Fibroblast of lung (primary cell): ENCODE results near the gene PPFIBP2.

Experiments
- EZH2 ChIP-seq: IDR thresholded peaks from 2 replicates; pipeline ENCODE4 v1.5.1; 2012; ENCODE audit warnings: low read length, control low read depth, mild to moderate bottlenecking; ENCODE audit errors: missing control alignments
- TF ChIP-seq, protein P1 (sequence below), 2 donors: IDR thresholded peaks in 1 of 2; conservative IDR thresholded peaks in 1 of 2; 1 replicate in 1 of 2; 2 replicates in 1 of 2; pipeline ENCODE4 v1.5.1; 2011 to 2012; ENCODE audit warnings: low read length in 2 of 2, control low read depth in 1 of 2, inconsistent platforms in 1 of 2, low read depth in 1 of 2, mild to moderate bottlenecking in 1 of 2

DNA sequence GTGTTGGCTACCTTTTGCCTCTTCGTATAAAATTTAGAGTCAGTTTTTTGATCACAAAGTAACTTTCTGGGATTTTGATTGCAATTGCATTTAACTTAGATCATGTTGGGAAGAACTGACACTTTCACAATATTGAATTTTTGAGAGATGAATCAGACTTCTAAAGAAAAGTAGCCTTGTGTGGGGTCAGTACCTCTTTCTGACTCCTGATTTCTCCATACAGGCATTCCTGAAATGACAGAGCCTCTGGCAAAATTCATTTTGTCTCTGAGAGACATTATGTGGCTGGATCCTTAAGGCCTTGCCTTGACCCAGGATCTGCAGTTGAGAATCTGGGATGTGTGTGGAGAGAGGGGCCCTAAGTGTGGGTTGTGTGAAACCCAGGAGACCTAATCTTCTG lies 37.8 kb downstream of the PPFIBP2 start:
- TF ChIP-seq, protein P1, sequence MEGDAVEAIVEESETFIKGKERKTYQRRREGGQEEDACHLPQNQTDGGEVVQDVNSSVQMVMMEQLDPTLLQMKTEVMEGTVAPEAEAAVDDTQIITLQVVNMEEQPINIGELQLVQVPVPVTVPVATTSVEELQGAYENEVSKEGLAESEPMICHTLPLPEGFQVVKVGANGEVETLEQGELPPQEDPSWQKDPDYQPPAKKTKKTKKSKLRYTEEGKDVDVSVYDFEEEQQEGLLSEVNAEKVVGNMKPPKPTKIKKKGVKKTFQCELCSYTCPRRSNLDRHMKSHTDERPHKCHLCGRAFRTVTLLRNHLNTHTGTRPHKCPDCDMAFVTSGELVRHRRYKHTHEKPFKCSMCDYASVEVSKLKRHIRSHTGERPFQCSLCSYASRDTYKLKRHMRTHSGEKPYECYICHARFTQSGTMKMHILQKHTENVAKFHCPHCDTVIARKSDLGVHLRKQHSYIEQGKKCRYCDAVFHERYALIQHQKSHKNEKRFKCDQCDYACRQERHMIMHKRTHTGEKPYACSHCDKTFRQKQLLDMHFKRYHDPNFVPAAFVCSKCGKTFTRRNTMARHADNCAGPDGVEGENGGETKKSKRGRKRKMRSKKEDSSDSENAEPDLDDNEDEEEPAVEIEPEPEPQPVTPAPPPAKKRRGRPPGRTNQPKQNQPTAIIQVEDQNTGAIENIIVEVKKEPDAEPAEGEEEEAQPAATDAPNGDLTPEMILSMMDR (conservative IDR thresholded peaks at IDR 0.05 in 1 of 2, IDR thresholded peaks at IDR 0.05 in 1 of 2; ENCODE audit: low read depth in 1 of 2, low read length in 2 of 2) = no peak
- TF ChIP-seq EZH2 = no peak
